HCT116 (cell line): ENCODE data around the gene AGTR1.

Source experiments
- CEBPB ChIP-seq: IDR thresholded peaks from 2 replicates; pipeline ENCODE4 v1.6.1; 2012; ENCODE audit warnings: low read depth
- CTCF ChIP-seq, 3 experiments: fragments of 200-600 bp in 1 of 3; sonication (generic) in 1 of 3; IDR thresholded peaks in 2 of 3; conservative IDR thresholded peaks in 1 of 3; 2 replicates each; pipeline ENCODE4 v1.5.1; 2012 to 2017; ENCODE audit warnings: low read depth in 2 of 3, low read length in 2 of 3, antibody characterized with exemption in 1 of 3, borderline replicate concordance in 1 of 3, control low read depth in 1 of 3, mild to moderate bottlenecking in 1 of 3, mixed read lengths in 1 of 3, mixed run types in 1 of 3, moderate library complexity in 1 of 3; ENCODE audit not compliant: insufficient read depth in 1 of 3
- EZH2 ChIP-seq: fragments of 200-600 bp; sonication (generic); IDR thresholded peaks from 2 replicates; pipeline ENCODE4 v1.6.1; 2017; ENCODE audit warnings: antibody characterized with exemption, mixed run types
- EZH2phosphoT487 ChIP-seq: fragments of 200-600 bp; IDR thresholded peaks from 2 replicates; pipeline ENCODE4 v1.6.1; 2018; ENCODE audit warnings: antibody characterized with exemption, borderline replicate concordance
- POLR2A ChIP-seq: IDR thresholded peaks from 2 replicates; pipeline ENCODE4 v1.7.0; 2011; ENCODE audit warnings: borderline replicate concordance; ENCODE audit not compliant: insufficient read depth, insufficient read length; ENCODE audit errors: extremely low read depth
- REST ChIP-seq: IDR thresholded peaks from 2 replicates; pipeline ENCODE4 v1.6.1; 2012; ENCODE audit warnings: low read depth
- SIN3A ChIP-seq: IDR thresholded peaks from 2 replicates; pipeline ENCODE4 v1.6.1; 2012; ENCODE audit warnings: low read depth
- SP1 ChIP-seq: IDR thresholded peaks from 2 replicates; pipeline ENCODE4 v1.6.1; 2012; ENCODE audit warnings: low read depth
- TCF7L2 ChIP-seq: IDR thresholded peaks from 2 replicates; pipeline ENCODE4 v1.7.0; 2011; ENCODE audit warnings: borderline replicate concordance, inconsistent platforms; ENCODE audit not compliant: insufficient read depth, insufficient read length; ENCODE audit errors: extremely low read depth
- ZBTB33 ChIP-seq: IDR thresholded peaks from 2 replicates; pipeline ENCODE4 v1.6.1; 2011; ENCODE audit warnings: mild to moderate bottlenecking, low read length, moderate library complexity; ENCODE audit not compliant: insufficient replicate concordance; ENCODE audit errors: extremely low read depth
- ZFX ChIP-seq: fragments of 450-650 bp; IDR thresholded peaks from 2 replicates; pipeline ENCODE4 v1.6.1; 2017
- TF ChIP-seq, protein P1 (sequence below): IDR thresholded peaks from 2 replicates; pipeline ENCODE4 v1.6.1; 2012

DNA sequence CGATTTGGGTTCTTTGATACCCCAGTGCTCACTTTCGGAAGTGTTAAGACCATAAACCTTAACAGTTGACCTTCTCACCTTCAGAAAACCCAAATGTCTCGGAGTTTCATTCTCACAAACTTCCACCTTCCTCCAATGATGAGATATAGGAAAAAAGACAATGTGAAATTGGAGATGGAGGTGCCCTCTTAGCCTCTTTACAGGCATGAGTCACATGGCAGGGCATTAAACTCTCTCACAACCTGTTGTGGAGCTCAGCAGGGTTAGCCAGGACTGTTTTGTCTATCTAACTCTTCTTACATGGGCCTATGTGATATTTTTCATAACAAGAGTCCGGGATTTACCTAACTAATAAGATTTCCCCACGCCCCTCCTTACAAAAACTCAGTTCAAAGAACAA, 10.7 kb downstream of the AGTR1 start:
- TF ChIP-seq, protein P1, sequence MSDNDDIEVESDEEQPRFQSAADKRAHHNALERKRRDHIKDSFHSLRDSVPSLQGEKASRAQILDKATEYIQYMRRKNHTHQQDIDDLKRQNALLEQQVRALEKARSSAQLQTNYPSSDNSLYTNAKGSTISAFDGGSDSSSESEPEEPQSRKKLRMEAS, result no peak
- no peak for TF ChIP-seq CTCF (IDR thresholded peaks at IDR 0.05 in 2 of 3, conservative IDR thresholded peaks at IDR 0.05 in 1 of 3; ENCODE audit: borderline replicate concordance in 1 of 3, insufficient read depth in 1 of 3, low read depth in 2 of 3, low read length in 2 of 3)
- TF ChIP-seq ZBTB33, result no peak
- TF ChIP-seq POLR2A, result no peak
- TF ChIP-seq EZH2, result no peak
- no peak for TF ChIP-seq TCF7L2
- TF ChIP-seq EZH2phosphoT487, result no peak
- no peak for TF ChIP-seq REST
- no peak for TF ChIP-seq SIN3A
- no peak for TF ChIP-seq ZFX
- TF ChIP-seq CEBPB, result no peak
- TF ChIP-seq SP1, result no peak
